HepG2 (cell line): ENCODE data around the gene MRPL28. TPM values are rescaled to one million over a fixed set of nuclear protein-coding genes. Genes with fewer than 3 reads are reported as not detected.

Source experiments
- AGO1 ChIP-seq: fragments of 200-400 bp; formaldehyde crosslinking; IDR thresholded peaks from 2 replicates; pipeline ENCODE4 v1.6.1; 2017; ENCODE audit warnings: mild to moderate bottlenecking, low read depth, low read length, moderate library complexity; ENCODE audit not compliant: poor library complexity, severe bottlenecking
- ARID4A ChIP-seq: sonication (generic); formaldehyde crosslinking; IDR thresholded peaks from 2 replicates; pipeline ENCODE4 v1.5.0; 2020; ENCODE audit warnings: mild to moderate bottlenecking, missing genetic modification reagents, borderline replicate concordance
- BRCA1 ChIP-seq: sonication (generic); formaldehyde crosslinking; IDR thresholded peaks from 2 replicates; pipeline ENCODE4 v1.4.0; 2020; ENCODE audit warnings: missing genetic modification reagents
- CREB1 ChIP-seq, 2 experiments: fragments of 450-650 bp in 1 of 2; IDR thresholded peaks; 2 replicates each; pipeline ENCODE4 v1.6.1; 2016 to 2017; ENCODE audit warnings: control low read depth in 1 of 2, mild to moderate bottlenecking in 1 of 2, missing compliant biosample characterization in 1 of 2, missing genetic modification characterization in 1 of 2
- FOXO1 ChIP-seq: sonication (generic); formaldehyde crosslinking; IDR thresholded peaks from 2 replicates; pipeline ENCODE4 v1.4.0; 2020; ENCODE audit warnings: missing genetic modification reagents
- GABPA ChIP-seq, 2 experiments: IDR thresholded peaks; 2 replicates each; pipeline ENCODE4 v1.6.1; 2011 to 2016; ENCODE audit warnings: low read depth in 2 of 2, low read length in 1 of 2, missing biosample characterization in 1 of 2, missing genetic modification characterization in 1 of 2
- KAT2B ChIP-seq: fragments of 150-350 bp; IDR thresholded peaks from 2 replicates; pipeline ENCODE4 v1.6.1; 2014; ENCODE audit warnings: low read depth, low read length, borderline replicate concordance
- KDM3A ChIP-seq: IDR thresholded peaks from 2 replicates; pipeline ENCODE4 v1.6.1; 2018; ENCODE audit warnings: low read depth, missing compliant biosample characterization
- KMT2A ChIP-seq: sonication (generic); formaldehyde crosslinking; IDR thresholded peaks from 2 replicates; pipeline ENCODE4 v1.4.0; 2020; ENCODE audit warnings: missing genetic modification reagents
- MAFG ChIP-seq: sonication (generic); formaldehyde crosslinking; IDR thresholded peaks from 2 replicates; pipeline ENCODE4 v1.5.1; 2020; ENCODE audit warnings: mild to moderate bottlenecking, missing genetic modification reagents
- MXD3 ChIP-seq: IDR thresholded peaks from 2 replicates; pipeline ENCODE4 v1.6.1; 2016; ENCODE audit warnings: mild to moderate bottlenecking, missing biosample characterization, missing genetic modification reagents
- NR1H2 ChIP-seq: sonication (generic); formaldehyde crosslinking; IDR thresholded peaks from 2 replicates; pipeline ENCODE4 v1.8.1; 2022; ENCODE audit warnings: low read depth, missing genetic modification reagents, borderline replicate concordance
- RORA ChIP-seq: sonication (generic); formaldehyde crosslinking; IDR thresholded peaks from 2 replicates; pipeline ENCODE4 v1.5.0; 2020; ENCODE audit warnings: mild to moderate bottlenecking, missing genetic modification reagents, moderate library complexity
- SAP130 ChIP-seq: IDR thresholded peaks from 2 replicates; pipeline ENCODE4 v1.6.1; 2016; ENCODE audit warnings: low read depth
- SSRP1 ChIP-seq: IDR thresholded peaks from 2 replicates; pipeline ENCODE4 v1.6.1; 2016; ENCODE audit warnings: control low read depth
- TSC22D2 ChIP-seq: sonication (generic); formaldehyde crosslinking; IDR thresholded peaks from 2 replicates; pipeline ENCODE4 v1.5.1; 2020; ENCODE audit warnings: missing genetic modification reagents, mild to moderate bottlenecking, borderline replicate concordance
- ZC3H13 ChIP-seq: sonication (generic); formaldehyde crosslinking; IDR thresholded peaks from 2 replicates; pipeline ENCODE4 v1.8.1; 2023; ENCODE audit warnings: mild to moderate bottlenecking, missing genetic modification reagents, moderate library complexity
- ZNF234 ChIP-seq: sonication (generic); formaldehyde crosslinking; conservative IDR thresholded peaks from 2 replicates; pipeline ENCODE4 v1.5.1; 2020; ENCODE audit warnings: mild to moderate bottlenecking, missing genetic modification reagents
- ZNF256 ChIP-seq: sonication (generic); formaldehyde crosslinking; conservative IDR thresholded peaks from 2 replicates; pipeline ENCODE4 v1.4.0; 2020; ENCODE audit warnings: missing genetic modification reagents
- ZNF333 ChIP-seq: sonication (generic); formaldehyde crosslinking; IDR thresholded peaks from 2 replicates; pipeline ENCODE4 v1.4.0; 2020; ENCODE audit warnings: mild to moderate bottlenecking, missing genetic modification reagents, borderline replicate concordance
- ZNF496 ChIP-seq: sonication (generic); formaldehyde crosslinking; IDR thresholded peaks from 2 replicates; pipeline ENCODE4 v1.8.1; 2023; ENCODE audit warnings: mild to moderate bottlenecking, moderate library complexity, missing genetic modification reagents; ENCODE audit not compliant: insufficient replicate concordance
- ZNF597 ChIP-seq: sonication (generic); formaldehyde crosslinking; IDR thresholded peaks from 2 replicates; pipeline ENCODE4 v1.5.0; 2020; ENCODE audit warnings: missing genetic modification reagents
- ZNF614 ChIP-seq: IDR thresholded peaks from 2 replicates; pipeline ENCODE4 v1.6.1; 2018; ENCODE audit warnings: missing biosample characterization, missing genetic modification reagents, inconsistent platforms, borderline replicate concordance
- ZNF644 ChIP-seq: IDR thresholded peaks from 2 replicates; pipeline ENCODE4 v1.6.1; 2016; ENCODE audit warnings: low read depth
- ZNF891 ChIP-seq: sonication (generic); formaldehyde crosslinking; IDR thresholded peaks from 2 replicates; pipeline ENCODE4 v1.5.0; 2020; ENCODE audit warnings: mild to moderate bottlenecking, missing genetic modification reagents
- polyA plus RNA-seq, 8 experiments: library from polyadenylated mRNA; depleted of rRNA in 3 of 8; stranded (reverse) in 7 of 8; unstranded in 1 of 8; fragments of >200 nt; fragmentation: Illumina TruSeq in 4 of 8; extraction: Trizol in 4 of 8; gene quantifications; 2 replicates each; pipeline versions ENCODE4 v1.2.1 to v1.2.3, GENCODE V29; 2011 to 2016; ENCODE audit warnings: low read depth in 4 of 8, missing spikeins in 1 of 8, mixed read lengths in 1 of 8; ENCODE audit not compliant: insufficient read depth in 1 of 8
- total RNA-seq, 5 experiments: library from RNA; depleted of rRNA; stranded (reverse); fragments of >200 nt; fragmentation: Illumina TruSeq; extraction: Trizol; gene quantifications; 2 replicates each; pipeline ENCODE4 v1.2.3, GENCODE V29; 2016; ENCODE audit warnings: low read depth in 1 of 5

Gene MRPL28
- total and polyA plus RNA-seq, 2 of the 13 experiments (the other 11 are each of a cell fraction or from before 2014, with no cell fraction given), result 114 to 135 TPM

- peak; percentile 97 for TF ChIP-seq KDM3A
- TF ChIP-seq SAP130, result peak; percentile 76
- peak; percentile 52; the same call in 1 of the 2 replicates for TF ChIP-seq ZNF614
- no peak for TF ChIP-seq ZNF256 (CRISPR knock-in tag)
- TF ChIP-seq AGO1, result no peak
- TF ChIP-seq ZNF644, result peak; percentile 8; the same call in 1 of the 2 replicates
- TF ChIP-seq KAT2B, result no peak
- TF ChIP-seq ZNF891 (CRISPR knock-in tag), result 0 out of 2 replicates have a peak, but pooled peaks have one; percentile 29
- no peak for TF ChIP-seq ZNF496 (CRISPR knock-in tag)
- TF ChIP-seq ZC3H13 (CRISPR knock-in tag), result no peak; the same call in 1 of the 2 replicates
- TF ChIP-seq TSC22D2 (CRISPR knock-in tag), result no peak
- peak; percentile 50; the same call in 1 of the 2 replicates for TF ChIP-seq FOXO1 (CRISPR knock-in tag)
- no peak for TF ChIP-seq ZNF597 (CRISPR knock-in tag)
- TF ChIP-seq SSRP1 (CRISPR knock-in tag), result no peak
- TF ChIP-seq NR1H2, result no peak
- no peak for TF ChIP-seq GABPA (IDR thresholded peaks at IDR 0.05; ENCODE audit: low read depth, low read length)
- TF ChIP-seq GABPA (CRISPR knock-in tag; IDR thresholded peaks at IDR 0.05; ENCODE audit: low read depth), result peak; percentile 47; the same call in 1 of the 2 replicates
- TF ChIP-seq CREB1 (IDR thresholded peaks at IDR 0.05), result no peak
- no peak for TF ChIP-seq CREB1 (CRISPR knock-in tag; IDR thresholded peaks at IDR 0.05)
- TF ChIP-seq KMT2A (CRISPR knock-in tag), result peak; percentile 78
- TF ChIP-seq BRCA1 (CRISPR knock-in tag), result no peak
- TF ChIP-seq RORA (CRISPR knock-in tag), result no peak
- no peak for TF ChIP-seq ZNF234 (CRISPR knock-in tag)
- peak; percentile 90 for TF ChIP-seq ZNF333 (CRISPR knock-in tag)
- TF ChIP-seq MXD3 (CRISPR knock-in tag), result no peak
- TF ChIP-seq MAFG, result no peak
- peak; percentile 65 for TF ChIP-seq ARID4A (CRISPR knock-in tag)
Observed at GRCh38 chr16:361872-362701, 8.3 kb downstream of the MRPL28 start (continued).
